Prostate gland (tissue), 2 donors: Measurements from ENCODE around the gene MREG. TPM values are rescaled to one million over a fixed set of nuclear protein-coding genes. Genes with fewer than 3 reads are reported as not detected.

Source experiments
- DNase-seq: peaks from one replicate; pipeline ENCODE4 v3.0.0-alpha.2; 2019; ENCODE audit warnings: low spot score
- H3K27ac ChIP-seq, 2 donors: fragments of 200-600 bp; sonication (generic); 2 replicates each; pipeline ENCODE4 v1.5.1; 2017 to 2019
- H3K27me3 ChIP-seq: fragments of 200-600 bp; sonication (generic); replicated peaks from 2 replicates; pipeline ENCODE4 v1.5.1; 2019; ENCODE audit not compliant: insufficient read depth
- H3K36me3 ChIP-seq, 2 donors: fragments of 200-600 bp; sonication (generic); 1 replicate in 1 of 2; 2 replicates in 1 of 2; pipeline versions ENCODE4 v1.5.1 to v1.8.1; 2017 to 2019
- H3K4me1 ChIP-seq: fragments of 200-600 bp; sonication (generic); replicated peaks from 2 replicates; pipeline ENCODE4 v1.5.1; 2019
- H3K4me3 ChIP-seq, 2 donors: fragments of 200-600 bp; sonication (generic); 2 replicates each; pipeline ENCODE4 v1.5.1; 2017 to 2019
- H3K9me3 ChIP-seq: fragments of 200-600 bp; sonication (generic); 2 replicates; pipeline ENCODE4 v1.5.1; 2017
- POLR2A ChIP-seq: fragments of 450-650 bp; IDR thresholded peaks from one replicate; pipeline ENCODE4 v1.6.1; 2016; ENCODE audit warnings: antibody characterized with exemption, mild to moderate bottlenecking
- POLR2AphosphoS5 ChIP-seq: sonication (generic); formaldehyde crosslinking; IDR thresholded peaks from one replicate; pipeline ENCODE4 v1.6.1; 2017; ENCODE audit warnings: antibody characterized with exemption
- WGBS: methylation state at CpG from one replicate; pipeline ENCODE4 v1.1.5; 2018; 5-methylcytosine and 5-hydroxymethylcytosine counted together
- intact Hi-C: fragments of 100-400 bp; cut with DNase I; formaldehyde crosslinking; loops from one replicate; pipeline ENCODE4 v1.14.2; 2022
- total RNA-seq, 2 donors: library from RNA; depleted of rRNA; stranded (reverse); fragments of >200 nt; gene quantifications; one replicate each; pipeline ENCODE4 v1.1.0, GENCODE V29; 2016
- TF ChIP-seq, protein P1 (sequence below), 4 experiments: fragments of 200-600 bp in 2 of 4; fragments of 450-650 bp in 2 of 4; sonication (generic) in 2 of 4; IDR thresholded peaks; 1 replicate in 3 of 4; 2 replicates in 1 of 4; pipeline ENCODE4 v1.5.1; 2016 to 2019; ENCODE audit warnings: antibody characterized with exemption in 4 of 4, mild to moderate bottlenecking in 2 of 4, moderate library complexity in 2 of 4

The MREG gene, protein sequence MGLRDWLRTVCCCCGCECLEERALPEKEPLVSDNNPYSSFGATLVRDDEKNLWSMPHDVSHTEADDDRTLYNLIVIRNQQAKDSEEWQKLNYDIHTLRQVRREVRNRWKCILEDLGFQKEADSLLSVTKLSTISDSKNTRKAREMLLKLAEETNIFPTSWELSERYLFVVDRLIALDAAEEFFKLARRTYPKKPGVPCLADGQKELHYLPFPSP
- total RNA-seq, result 1 to 10 TPM; 9.0 to 9.5 TPM

DNA sequence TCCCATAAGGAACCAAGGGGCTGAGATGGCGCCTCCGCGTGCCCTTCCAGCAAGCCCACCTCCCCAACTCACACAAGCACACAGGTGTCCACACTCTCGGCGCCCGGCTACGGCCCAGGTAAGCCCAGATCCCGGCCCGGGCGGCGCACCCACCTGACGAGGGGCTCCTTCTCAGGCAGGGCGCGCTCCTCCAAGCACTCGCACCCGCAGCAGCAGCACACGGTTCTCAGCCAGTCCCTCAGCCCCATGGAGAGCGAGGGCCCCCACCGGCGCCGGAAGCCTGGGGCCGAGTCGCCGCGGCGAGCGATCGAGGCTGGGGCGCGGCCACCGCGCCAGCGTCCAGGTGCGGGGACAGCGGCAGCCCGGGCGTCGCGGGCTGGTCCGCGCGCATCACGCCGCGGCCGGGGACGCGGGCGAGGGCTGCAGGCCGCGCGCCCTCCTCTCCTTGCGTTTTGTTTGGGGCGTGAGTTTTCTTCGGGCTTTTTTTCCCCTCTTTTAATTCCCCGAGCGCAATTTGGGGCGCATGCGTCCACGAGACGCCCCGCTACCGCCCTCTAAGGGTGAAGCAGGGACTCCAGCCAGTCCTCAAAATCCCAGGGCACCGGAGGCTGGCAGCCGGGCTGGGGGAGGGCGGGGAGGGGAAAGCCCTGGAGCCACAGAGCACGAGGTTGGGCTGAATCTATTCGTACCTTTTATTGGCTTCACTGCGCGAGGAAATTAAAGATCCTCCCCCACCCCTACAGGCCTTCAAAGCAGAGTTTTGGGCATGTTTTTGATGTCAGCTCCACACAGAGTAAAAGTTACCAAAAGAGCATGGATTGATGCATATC is at the start of gene MREG:
TSS of gene MREG (minus strand) at position 472 of the 830 bp plus-strand sequence. CDS start at position 248, 224 bp downstream.
- peak; percentile 65 for DNase-seq
- WGBS, result under 1% methylated on average over 66 of the region's 70 CpGs
- Histone ChIP-seq H3K4me3 (peak within 1 kb of the TSS; percentile 56 to 62), H3K4me1 (no peaks in the 10 kb centered on the region), H3K27ac (peak within 1 kb of the TSS; percentile 46 to 58), H3K36me3 (no peaks in the 10 kb centered on the region), H3K9me3 (no peaks in the 10 kb centered on the region), H3K27me3 (no peaks in the 10 kb centered on the region)
- intact Hi-C loops, result no loop called here
- TF ChIP-seq, protein P1, sequence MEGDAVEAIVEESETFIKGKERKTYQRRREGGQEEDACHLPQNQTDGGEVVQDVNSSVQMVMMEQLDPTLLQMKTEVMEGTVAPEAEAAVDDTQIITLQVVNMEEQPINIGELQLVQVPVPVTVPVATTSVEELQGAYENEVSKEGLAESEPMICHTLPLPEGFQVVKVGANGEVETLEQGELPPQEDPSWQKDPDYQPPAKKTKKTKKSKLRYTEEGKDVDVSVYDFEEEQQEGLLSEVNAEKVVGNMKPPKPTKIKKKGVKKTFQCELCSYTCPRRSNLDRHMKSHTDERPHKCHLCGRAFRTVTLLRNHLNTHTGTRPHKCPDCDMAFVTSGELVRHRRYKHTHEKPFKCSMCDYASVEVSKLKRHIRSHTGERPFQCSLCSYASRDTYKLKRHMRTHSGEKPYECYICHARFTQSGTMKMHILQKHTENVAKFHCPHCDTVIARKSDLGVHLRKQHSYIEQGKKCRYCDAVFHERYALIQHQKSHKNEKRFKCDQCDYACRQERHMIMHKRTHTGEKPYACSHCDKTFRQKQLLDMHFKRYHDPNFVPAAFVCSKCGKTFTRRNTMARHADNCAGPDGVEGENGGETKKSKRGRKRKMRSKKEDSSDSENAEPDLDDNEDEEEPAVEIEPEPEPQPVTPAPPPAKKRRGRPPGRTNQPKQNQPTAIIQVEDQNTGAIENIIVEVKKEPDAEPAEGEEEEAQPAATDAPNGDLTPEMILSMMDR (IDR thresholded peaks at IDR 0.05), result peak; percentile 47 to 65 (median 56)
- TF ChIP-seq POLR2A, result no peak
- peak; percentile 31 for TF ChIP-seq POLR2AphosphoS5

DNA sequence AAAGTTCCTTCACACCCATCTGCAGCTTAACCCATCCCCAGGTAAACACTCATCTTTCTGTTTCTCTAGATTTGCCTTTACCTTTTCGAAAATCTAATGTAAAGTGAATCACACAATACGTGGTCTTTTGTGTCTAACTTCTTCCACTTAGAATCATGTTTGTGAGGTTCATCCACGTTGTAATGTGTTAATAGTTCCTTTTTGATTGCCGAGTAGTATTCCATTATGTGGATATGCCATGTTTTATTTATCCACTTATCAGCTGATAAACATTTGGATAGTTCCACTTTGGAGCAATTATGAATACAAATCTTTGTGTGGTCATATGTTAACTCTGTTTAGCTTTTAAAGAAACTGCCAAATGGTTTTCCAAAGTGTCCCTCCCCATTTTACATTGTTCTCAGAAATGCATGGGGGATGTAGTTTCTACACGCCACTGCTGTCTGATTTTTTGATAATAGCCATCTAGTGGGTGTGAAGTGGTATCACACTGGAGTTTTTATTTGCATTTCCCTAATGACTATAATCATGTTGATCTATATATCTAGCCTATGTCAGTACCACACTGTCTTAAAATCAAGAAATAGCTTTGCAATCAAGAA is 46.0 kb upstream of the MREG start:
- intact Hi-C loops, result no loop called here
- Histone ChIP-seq H3K4me3 (no peak overlapping the region), H3K4me1 (no peaks in the 10 kb centered on the region), H3K9me3 (no peaks in the 10 kb centered on the region), H3K27me3 (no peaks in the 10 kb centered on the region), H3K27ac (no peak overlapping the region), H3K36me3 (no peaks in the 10 kb centered on the region)
- no peak for DNase-seq
- 95% methylated on average over 5 of the region's 5 CpGs for WGBS
- TF ChIP-seq, protein P1 (IDR thresholded peaks at IDR 0.05), result no peak
- TF ChIP-seq POLR2AphosphoS5 (no peak), POLR2A (no peak)

DNA sequence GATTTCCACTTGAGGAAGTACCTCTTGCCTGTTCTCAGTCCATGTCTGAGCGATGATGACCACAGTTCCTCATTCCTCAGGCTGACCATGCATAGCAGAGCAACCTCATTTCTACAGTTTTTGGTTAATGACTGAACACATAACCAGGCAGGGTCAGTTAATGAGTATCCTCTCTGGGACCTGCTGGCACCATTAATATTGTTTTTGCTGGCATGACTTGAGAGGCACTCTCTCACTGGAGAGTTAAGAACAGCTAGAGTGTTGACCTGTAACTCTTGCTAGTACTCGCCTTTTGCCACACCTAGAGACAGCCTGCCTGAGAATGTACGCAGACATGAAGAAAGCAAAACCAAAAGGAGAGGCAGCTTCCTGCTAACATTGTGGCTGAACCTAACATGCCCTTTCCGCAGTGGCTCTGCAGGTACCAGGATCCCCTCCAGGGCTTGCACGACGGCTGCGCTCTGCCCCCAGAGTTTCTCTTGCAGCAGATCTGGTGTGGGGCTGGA is 44.4 kb upstream of the MREG start:
- Histone ChIP-seq H3K27me3 (no peaks in the 10 kb centered on the region), H3K4me1 (no peaks in the 10 kb centered on the region), H3K36me3 (no peaks in the 10 kb centered on the region), H3K9me3 (no peaks in the 10 kb centered on the region), H3K27ac (no peak overlapping the region), H3K4me3 (no peak overlapping the region)
- TF ChIP-seq, protein P1 (IDR thresholded peaks at IDR 0.05), result no peak
- TF ChIP-seq POLR2AphosphoS5 (no peak), POLR2A (no peak)
- intact Hi-C loops, result no loop called here
- DNase-seq, result no peak
- WGBS, result 53% methylated on average over 7 of the region's 7 CpGs

DNA sequence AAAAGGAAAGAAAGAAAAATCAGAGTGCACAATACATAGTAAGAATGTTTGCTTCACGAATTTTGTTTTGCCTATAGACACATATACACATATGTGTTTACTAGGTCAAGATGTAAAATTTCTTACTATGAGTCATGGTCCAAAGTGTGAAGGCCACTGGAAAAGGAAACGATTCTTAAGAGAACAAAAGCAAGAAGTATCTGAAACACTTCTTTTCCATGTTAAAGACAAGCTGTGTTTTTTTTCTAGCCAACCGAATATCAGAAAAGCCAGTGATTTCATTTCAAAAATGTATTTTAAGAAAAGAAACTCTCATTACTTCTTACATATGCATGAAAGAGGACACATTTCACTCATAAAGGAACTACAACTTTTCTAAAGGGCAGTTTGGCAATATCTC is 43.4 kb upstream of the MREG start:
- 77% methylated on average over 3 of the region's 3 CpGs for WGBS
- intact Hi-C loops, result no loop called here

More for the DNA sequence above, 43.4 kb upstream of the MREG start:
- Histone ChIP-seq H3K4me1 (no peaks in the 10 kb centered on the region), H3K4me3 (no peak overlapping the region), H3K27ac (no peak overlapping the region), H3K9me3 (no peaks in the 10 kb centered on the region), H3K36me3 (no peaks in the 10 kb centered on the region), H3K27me3 (no peaks in the 10 kb centered on the region)
- TF ChIP-seq POLR2A (no peak), POLR2AphosphoS5 (no peak)
- TF ChIP-seq, protein P1 (IDR thresholded peaks at IDR 0.05), result no peak
- DNase-seq, result no peak
